GM18511 (cell line): ENCODE results near the gene UBE2L3.
"Not testable (repeated sequence)": the region's sequence is repeated elsewhere in the genome, so short reads cannot be mapped to it uniquely, and the experiment has no call there.

Experiments used
- ATAC-seq: cut with Tn5 transposase; IDR thresholded peaks from one replicate; pipeline ENCODE4 v1.9.1; 2021; ENCODE audit warnings: mild to moderate bottlenecking, moderate library complexity; ENCODE audit not compliant: unreplicated experiment

Gene UBE2L3

GRCh38 chr22:21567456-21568346 is at the start of gene UBE2L3:
TSS of gene UBE2L3 (plus strand) at chr22:21567714. CDS start at chr22:21567745, 31 bp downstream.
- ATAC-seq, result peak; percentile 67

DNA sequence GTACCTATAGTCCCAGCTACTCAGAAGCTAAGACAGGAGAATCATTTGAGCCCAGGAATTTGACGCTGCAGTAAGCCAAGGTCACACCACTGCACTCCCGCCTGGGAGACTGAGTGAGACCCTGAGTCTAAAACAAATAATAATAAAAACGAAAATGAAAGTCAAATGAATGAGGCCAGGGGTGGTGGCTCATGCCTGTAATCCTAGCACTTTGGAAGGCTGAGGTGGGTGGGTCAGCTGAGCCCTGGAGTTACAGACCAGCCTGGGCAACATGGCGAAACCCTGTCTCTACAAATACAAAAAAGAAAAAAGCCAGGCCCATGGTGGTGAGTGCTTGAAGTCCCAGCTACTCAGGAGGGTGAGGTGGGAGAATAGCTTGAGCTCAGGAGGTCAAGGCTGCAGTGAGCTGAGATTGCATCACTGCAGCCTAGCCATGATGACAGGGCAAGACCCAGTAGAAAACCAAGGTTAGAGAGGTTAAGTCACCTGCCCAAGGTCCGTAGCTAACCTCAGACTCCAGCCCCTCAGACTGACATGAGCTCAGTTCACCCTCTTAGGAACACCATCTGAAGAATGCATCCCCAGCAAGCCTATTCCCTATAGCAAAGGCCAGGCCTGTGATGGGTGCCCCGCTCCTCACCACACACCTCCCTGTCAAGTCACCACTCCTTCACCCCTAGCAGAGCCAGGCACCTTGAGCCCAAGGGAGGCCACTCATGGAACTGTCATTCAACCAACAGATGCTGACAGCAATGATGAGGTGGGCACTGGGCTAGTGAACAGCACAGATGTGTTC is 40.6 kb upstream of the UBE2L3 start:
- ATAC-seq, result not testable (repeated sequence)

GRCh38 chr22:21531525-21531924 is 36.0 kb upstream of the UBE2L3 start:
- not testable (repeated sequence) for ATAC-seq

DNA sequence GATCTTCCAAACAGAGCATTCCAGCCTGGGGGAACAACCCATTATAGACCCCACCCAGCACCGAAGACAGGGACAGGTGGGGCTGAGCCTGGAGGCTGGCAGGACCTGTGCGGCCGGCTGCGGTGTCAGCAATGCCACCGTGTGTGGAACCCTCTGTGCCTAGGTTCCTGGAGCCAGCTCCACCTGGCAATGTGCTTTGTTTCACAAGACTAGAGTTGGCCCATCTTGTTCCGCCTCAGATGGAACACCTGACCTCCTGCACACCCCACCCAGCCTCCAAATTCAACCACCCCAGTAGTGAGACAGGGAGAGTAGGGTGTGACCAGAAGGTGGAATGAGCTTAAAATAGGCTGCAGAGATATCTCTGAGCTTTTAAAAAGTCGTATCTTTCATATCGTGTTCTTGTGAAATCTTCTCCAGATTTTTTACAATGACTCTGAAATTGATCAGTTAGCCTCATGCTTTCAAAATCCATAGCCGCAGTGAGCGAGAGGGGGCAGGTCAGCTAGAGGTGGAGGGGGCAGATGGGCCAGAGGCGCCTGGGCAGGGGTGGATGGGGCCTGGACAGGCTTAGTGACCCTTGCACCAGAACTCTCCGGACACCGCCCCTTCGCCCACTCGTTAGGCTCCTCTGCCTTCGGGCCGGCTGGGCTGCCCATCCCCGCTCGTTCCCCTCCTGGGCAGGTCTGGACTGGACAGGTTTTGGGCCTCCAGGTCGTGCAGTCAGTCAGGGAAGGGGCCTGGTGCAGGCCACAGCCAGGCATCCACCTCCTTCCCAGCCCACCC is 34.5 kb upstream of the UBE2L3 start:
- ATAC-seq, result not testable (repeated sequence)

GRCh38 chr22:21539862-21540261 is 27.7 kb upstream of the UBE2L3 start:
- not testable (repeated sequence) for ATAC-seq

- ATAC-seq, result not testable (repeated sequence)
These were observed 22.8 kb upstream of the UBE2L3 start for GRCh38 chr22:21544432-21545322.

DNA sequence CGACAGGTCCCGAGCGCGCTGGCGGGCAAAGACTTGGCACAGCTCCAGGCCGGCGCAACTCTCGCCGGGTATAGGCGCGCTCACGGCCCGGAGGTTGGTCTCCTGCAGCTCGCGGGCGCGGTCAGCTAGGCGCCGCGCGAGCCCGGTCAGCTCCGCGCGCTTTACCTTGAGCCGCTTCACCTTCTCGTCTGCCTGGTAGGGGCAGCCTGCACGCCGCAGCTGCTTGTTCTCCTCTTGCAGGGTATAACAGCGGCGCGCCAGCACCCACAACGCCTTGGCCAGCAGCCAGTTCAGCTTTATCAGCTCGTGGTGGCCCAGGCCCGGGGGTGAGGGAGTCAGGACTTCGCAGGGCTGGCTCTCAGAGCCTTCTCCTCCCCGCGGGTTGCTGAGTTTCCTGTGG is 18.0 kb upstream of the UBE2L3 start:
- ATAC-seq, result peak; percentile 18

GRCh38 chr22:21550008-21550677 is 17.4 kb upstream of the UBE2L3 start:
- ATAC-seq, result peak; percentile 65

GRCh38 chr22:21550678-21551047 is 16.9 kb upstream of the UBE2L3 start:
- peak; percentile 35 for ATAC-seq

DNA sequence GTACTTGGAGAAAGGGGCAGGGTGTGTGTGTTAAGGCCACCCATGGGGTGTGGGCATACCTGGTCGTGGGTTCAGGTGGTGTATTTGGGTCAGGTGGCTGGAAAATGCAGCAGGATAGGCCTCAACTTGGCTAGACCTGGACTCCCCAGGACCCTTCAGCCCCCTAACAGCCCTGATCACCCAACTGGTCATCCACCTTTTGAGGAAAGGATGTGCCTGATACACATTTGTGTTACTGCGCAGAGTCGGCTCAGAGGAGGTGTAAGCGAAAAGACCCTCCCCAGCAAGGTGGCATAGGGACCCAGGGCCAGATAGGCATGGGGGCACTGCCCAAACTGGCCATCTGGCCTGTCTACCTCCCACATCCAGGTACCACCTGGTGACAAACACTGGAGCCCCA is 16.2 kb upstream of the UBE2L3 start, which contains the start of gene RIMBP3C:
Gene RIMBP3C, minus strand, starts transcription at position 101 of the 400 bp plus-strand sequence. CDS start 485 bp downstream, outside the sequence.
- ATAC-seq, result not testable (repeated sequence)

DNA sequence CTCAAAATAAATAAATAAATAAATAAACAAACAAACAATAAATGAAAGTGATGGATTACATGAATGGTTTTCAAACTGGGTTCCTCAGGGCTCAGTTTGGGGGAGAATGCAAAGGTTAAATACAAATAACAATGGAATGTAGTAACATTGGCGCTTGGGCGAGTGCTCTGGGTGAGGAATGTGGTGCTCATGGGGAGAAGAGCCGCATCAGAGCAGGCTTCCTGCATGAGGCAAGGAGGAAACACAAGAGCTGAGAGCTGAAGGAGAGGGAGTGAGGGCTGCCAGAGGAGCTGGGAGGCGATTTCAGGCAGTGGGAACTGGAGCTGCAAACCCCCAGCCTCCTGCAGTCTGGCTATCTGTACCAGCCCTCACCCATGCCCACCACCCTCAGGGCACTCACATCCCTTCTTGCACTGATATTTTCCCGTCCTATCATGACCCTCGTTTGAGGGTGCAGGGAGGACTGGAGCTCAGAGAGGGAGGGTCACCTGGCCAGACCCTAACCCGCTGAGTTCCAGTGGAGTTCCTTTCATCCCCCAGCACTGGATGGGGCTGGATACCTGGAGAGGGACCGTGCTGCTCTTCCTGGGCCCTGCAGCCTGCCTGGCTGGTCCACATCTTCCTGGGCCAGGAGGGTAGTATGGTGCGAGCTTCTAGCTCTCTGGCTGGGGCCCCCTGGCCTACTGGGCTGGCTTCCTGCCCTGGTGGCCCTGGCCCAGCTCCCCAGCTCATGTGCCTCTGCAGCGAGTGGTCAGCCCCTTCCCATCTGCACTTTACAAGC is 8.0 kb upstream of the UBE2L3 start:
- not testable (repeated sequence) for ATAC-seq

GRCh38 chr22:21560657-21561056 is 6.9 kb upstream of the UBE2L3 start:
- not testable (repeated sequence) for ATAC-seq

DNA sequence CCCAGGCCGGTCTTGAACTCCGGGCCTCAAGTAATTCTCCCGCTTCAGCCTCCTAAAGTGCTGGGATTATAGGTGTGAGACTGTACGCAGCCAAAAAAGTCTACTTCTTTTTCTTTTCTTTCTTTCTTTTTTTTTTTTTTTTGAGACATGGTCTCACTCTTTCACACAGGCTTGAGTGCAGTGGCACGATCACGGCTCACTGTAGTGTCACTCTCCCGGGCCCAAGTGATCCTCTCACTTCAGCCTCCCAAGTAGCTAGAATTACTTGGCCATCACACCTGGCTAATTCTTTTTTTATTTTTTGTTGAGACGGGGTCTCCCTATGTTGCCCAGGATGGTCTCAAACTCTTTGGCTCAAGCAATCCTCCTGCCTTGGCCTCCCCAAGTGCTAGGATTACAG is 3.6 kb upstream of the UBE2L3 start:
- ATAC-seq, result no peak

- ATAC-seq, result no peak
These were observed 3.1 kb upstream of the UBE2L3 start for GRCh38 chr22:21564411-21564810.

GRCh38 chr22:21568347-21569075 is 997 bp downstream of the UBE2L3 start:
- ATAC-seq, result peak; percentile 28

- ATAC-seq, result not testable (repeated sequence)
These were observed 1.5 kb downstream of the UBE2L3 start for GRCh38 chr22:21569076-21569427.

- ATAC-seq, result no peak
These were observed 2.1 kb downstream of the UBE2L3 start for GRCh38 chr22:21569459-21570170.
